GM19328 (cell line): ENCODE data around the gene SLC15A5.

ENCODE experiments used
- ATAC-seq: cut with Tn5 transposase; IDR thresholded peaks from one replicate; pipeline ENCODE4 v1.9.1; 2021; ENCODE audit warnings: mild to moderate bottlenecking, moderate library complexity; ENCODE audit not compliant: unreplicated experiment

SLC15A5 gene

DNA sequence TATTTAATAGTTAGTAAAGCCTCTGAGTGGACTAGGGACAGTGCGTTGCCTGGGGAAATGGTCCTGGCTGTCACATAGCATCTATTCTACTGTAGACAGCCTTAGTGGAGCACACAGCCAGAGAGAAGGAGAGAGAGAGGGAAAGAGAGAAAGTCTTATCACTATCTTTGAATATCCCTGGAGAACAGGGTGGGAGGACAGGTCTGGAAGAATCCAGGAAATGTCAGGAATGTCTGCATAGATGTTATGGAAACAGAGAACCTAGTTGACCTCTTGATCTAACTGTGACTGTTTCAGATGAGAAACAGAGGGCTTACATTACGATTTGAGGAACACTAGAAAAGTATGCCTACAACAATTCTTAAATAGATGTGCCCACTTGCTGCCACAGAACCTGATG lies 92.8 kb downstream of the SLC15A5 start:
- ATAC-seq, result no peak

DNA sequence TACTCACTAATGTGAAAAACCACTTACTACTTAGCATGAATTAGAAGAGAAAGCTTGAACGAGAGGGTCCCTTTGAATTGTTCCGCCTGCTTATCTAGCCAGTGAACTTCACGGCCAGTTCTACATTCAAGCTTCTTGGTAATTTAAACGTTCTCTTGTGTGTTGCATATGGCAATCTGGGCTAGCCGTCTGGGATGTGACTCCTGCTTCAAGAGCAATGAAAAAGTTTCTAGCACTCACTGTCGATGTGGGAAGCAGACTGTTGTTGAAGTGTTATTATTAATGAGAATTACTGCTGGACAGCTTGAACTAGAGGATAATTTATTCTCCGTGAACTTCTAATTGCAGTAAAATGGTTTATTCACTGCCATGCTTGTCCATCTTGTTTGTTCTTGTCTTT lies 93.9 kb downstream of the SLC15A5 start:
- no peak for ATAC-seq

DNA sequence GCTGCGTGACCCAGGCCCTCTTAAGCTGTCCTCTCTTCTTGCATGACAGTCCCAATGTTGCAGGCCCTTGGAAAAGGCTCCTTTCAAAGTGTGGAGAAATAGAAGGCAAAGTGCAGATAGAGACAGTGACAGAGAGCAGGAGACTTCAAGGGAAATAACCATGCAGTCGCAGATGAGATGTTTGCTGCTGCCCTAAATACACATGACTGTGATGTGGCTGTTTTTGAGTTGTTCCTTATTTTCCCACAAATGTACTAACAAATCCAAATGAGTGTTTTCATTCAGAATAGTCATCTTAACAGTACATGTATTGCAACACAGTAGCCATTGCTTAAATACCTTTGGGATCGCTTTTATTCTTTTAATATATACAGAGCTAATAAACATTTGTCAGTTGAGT lies 101.6 kb downstream of the SLC15A5 start:
- no peak for ATAC-seq

DNA sequence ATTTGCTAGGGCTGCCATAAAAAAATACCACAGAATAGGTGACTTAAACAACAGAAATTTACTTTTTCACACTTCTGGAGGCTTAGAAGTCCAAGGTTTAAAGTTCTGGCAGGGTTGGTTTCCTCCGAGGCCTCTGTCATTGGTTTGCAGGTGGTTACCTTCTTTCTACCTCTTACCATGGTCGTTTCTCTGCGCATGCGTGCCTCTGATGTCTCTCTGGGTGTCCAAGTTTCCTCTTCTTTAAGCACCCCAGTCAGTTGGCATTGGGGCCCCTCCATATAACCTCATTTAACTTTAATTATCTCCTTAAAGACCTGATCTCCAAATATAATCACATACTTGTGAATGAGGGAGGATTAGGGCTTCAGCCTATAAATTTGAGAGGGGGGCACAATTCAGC lies 103.2 kb downstream of the SLC15A5 start:
- ATAC-seq, result no peak

DNA sequence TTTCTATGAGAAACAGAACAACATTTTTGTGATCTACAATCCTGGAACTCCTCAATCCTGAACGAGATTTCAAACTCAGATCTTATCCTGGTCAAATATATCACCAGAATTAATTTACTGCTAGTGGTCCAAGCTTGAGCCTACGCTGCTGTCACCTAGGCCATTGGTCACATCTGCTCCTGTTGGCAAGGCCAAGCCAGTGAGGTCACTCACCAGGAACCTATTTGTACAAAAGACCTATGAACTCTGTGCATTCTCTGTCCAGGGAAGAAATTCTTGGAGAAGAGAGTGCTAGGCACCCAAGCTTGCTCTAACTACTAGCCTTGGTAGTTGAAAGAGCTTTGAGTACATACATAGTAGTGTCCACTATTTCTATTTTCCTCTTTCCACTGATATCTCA lies 106.1 kb downstream of the SLC15A5 start:
- no peak for ATAC-seq

DNA sequence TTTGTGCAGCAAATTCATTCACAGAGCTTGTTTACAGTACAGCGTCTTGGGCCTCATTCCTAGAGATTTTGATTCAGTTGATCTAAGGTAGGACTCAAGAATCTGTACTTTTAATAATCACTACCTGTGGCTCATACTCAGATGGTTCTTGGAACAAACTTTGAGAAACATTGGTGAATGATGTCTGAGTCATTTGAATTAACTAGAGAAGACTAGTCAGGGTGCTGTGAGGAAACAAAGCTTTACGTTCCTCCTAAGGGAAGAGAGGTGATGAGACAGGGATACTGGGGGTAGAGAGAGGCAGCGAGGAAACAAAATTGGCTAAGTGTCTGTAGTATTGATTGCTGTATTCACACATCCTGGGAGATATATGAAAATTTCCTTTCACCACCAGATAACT lies 109.4 kb downstream of the SLC15A5 start:
- no peak for ATAC-seq

DNA sequence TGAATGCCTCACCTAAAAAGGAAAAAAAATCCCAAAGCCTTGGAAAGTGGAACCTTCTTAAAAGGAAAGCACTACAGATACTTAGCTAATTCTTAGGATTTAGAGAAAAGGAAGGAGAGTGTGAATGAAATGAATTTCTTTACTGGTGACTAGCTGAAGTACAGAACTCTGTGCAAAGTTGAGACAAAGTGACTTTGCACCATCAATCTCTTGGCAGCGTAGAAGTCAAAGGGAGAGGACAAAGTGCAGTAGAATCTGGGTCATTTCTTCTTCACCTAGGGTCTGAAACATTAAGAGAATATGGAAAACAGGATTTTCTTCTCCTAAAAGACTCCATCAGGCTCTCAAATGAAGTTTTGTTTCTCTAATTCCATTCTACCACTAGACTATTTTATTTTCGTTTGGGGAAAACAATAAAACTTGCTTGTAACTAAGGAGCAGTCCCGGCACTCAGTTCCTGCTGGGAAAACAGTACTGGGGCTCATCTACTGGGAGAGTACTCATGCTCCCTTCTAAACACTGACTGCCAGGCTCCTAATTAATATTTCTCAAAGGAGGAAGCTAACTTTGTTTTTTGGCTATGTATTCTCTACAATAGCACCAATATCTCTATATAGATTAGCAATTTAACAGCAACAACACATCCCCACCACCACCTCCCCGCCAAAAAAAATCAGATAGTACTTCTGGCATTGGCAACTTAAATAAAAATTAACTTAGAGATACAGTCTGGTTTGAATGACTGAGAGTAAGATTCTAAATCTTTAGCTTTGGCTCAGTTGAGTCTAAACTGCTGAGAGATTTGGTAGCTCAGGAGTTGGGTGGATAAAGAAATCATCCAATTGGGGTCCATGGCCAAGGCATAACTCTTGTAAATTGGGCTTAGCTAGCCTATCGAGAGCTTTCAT lies 110.7 kb downstream of the SLC15A5 start:
- no peak for ATAC-seq

DNA sequence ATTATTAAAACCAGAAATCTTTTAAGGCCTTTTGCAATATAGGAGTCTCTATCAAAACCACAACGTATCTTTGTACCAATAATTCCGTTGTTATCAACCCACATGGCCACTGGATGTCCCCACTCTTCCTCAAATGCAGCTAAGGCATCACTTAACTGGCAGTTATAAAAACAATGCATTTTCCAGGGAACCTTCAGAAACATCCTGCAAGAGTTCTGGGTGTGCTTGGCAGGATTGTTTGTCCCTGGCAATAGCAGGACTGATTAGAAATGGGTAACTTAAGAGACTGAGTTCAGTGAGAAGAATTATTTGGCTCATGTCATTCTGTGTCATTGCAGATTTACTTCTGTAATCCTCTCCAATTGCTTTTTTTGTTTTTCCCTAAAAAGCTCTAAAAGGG lies 112.0 kb downstream of the SLC15A5 start:
- no peak for ATAC-seq

DNA sequence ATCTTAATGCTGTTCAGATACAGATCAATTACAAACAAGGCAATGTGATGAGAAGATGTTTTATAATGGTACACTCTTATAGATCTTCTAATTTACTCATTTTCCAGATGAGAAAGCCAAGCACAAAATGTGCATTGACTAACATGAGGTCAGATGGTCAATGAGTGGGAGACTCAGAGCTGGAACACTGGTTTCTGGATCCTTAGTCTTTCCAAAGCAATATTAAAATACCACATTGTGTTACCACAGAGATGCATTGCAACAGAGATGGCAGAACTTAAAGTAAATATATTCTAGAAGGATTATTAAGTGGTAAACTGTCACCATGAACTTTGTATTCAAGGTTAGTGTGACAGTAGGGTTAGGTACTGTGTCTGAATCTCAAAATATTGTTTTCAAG lies 113.6 kb downstream of the SLC15A5 start:
- no peak for ATAC-seq

DNA sequence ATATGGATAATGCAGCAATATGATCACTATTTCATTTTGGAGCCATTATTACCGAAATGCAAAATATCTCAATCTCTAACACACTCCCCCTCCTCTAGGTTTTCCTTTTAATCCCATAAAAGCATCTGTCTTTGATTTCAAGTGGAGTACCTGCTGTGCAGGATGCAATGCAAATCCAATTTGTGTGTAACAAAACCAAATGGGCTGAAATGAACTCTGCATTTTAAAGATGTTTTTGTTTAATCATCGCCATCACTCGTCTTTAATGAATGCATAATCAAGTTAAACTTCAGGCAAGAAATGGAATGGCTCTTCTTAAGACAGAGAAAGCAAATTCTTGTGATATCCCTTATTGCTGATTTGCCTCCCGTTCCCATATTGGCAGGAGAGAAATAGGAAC lies 114.3 kb downstream of the SLC15A5 start:
- ATAC-seq, result no peak

DNA sequence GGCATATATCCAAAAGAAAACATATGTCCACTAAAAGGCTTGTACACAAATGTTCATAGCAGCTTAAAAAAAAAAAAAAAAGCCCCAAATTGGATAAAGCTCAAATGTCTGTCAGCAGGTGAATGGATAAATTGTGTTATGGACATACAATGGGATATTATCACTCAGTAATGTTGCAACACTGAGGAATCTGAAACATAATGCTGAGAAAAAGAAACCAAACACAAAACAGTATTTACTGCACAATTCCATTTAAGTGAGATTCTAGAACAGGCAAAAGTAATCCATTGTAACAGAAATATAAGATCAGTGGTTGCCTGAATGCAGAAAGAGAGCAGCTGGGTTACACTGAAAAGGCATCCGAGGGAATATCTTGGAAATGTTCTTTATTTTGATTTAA lies 117.9 kb downstream of the SLC15A5 start:
- ATAC-seq, result no peak

DNA sequence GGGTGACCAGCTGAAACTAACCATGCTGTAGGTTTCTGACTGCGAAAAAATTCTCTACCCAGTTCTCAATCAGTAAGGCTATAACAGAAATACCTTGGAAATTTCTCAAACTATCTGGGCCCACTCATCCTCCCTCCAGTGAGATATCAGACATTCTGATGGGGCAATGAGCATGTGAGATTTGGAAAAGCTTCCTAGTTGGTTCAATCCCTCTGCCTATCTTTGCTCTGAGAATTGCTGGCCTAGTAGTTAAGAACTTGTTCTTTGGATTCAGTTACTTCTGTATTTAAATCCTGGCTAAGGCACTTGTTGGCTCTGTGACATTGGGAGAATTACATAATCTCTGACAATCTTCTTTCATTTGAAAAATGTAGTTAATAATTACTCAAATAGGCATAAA lies 119.4 kb downstream of the SLC15A5 start:
- ATAC-seq, result no peak

DNA sequence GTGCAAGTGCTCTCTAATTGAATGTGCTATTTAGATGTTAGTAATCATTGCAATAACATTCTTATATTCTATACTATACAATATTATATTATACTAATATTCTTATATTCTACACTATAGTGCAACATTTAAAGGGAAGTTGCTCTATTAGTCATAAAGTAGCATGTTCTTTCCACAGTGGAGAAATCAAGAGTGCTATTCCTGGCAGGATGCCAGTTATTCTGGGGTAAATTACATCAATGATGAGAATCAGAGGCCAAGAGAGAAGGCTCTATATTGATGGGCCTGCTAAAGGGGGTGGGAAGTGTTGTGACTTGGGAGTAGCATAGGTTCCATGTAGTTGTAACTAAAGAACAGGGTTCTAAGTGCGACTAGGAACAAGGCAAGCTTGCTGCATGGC lies 121.5 kb downstream of the SLC15A5 start:
- no peak for ATAC-seq

DNA sequence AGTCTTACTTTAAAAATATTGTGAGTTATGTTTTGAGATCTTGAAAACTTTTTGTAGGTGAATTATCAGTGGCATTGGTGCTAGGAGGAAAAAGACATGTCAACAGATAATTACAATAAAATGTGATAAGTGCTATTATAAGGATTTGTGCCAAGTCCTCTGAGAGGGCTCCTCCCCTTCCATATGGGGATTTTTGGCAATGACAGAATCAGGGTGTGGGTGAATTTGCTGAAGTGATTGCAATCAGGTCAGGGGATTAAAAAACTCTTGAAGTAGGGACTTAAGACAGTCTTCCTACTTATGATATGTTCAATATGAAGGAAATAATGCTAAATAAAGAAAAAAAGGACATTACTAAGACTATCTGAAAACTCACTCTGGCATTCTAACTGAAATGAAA lies 122.5 kb downstream of the SLC15A5 start:
- ATAC-seq, result no peak

DNA sequence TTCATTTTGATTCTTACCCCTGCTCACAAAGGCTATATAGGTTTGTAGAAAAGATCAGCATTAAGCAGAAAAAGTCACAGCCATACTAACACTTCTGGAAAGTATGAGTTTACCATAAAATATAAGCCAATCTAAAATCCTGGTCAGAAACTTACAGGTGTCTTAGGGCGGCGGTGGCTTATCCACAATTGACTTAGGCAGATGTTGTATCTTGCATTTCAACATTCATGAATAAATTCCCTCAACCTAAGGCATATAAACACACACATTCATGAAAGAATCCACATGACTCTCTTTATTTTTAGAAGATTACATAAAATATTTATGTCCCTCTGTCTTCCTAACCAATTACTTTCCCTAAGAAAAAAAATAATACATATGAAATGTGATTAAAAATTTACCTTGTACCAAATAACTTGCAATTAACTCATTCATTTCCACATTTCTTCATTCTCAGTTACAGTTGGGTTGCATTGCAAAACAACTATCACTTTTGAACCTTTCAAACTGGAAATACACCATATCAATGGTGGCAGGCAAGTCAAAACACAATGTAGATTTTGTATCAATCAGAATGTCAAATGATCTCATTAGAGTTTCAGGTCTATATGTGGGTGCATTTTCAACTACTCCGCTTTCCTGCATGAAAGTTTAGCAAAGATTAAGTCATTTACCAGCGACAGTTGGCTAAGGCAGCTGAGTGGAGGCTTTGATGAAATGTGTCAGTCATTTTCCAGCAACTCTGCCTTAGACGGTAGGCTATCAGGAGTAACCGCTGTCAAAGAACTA lies 124.4 kb downstream of the SLC15A5 start:
- no peak for ATAC-seq

DNA sequence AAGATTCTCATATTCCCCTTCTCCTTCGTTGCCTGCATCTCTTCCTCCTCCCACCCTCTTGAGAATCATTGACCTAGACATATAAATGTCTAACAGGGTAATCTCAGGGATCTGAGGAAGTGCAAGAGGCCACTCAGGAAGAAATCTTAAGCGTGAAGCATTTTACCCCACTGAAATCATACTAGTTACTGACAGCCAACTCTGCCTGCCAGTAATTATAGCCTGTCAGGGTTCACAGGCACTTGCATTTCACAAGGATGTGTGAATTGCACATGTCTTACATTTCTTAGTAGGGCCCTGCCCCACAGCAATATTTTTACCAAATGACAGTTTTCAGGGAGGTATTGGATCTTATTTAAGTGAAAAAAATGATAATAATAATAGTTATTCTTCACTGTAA lies 127.2 kb downstream of the SLC15A5 start:
- ATAC-seq, result no peak

DNA sequence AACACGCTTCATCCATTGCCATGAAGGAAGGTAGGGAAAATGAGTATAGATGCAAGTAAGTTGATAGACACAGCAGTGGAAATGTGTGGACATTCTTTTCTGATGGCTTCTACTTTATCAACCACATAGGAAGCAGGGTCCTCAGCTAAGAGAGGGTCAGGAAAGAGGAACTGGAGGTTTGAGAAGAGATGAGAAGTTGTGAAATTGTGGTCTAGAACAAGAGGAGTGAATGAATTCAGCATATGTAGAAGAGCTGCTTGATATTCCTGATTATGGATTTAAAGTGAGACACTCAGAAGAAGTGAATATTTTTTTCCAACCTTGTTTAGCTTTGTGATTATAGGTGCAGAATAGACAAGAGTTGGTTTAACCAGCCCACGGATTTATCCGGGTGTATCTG lies 128.5 kb downstream of the SLC15A5 start:
- ATAC-seq, result no peak
